Mesendoderm (in vitro differentiated cells): ENCODE data around the gene RAI14.
"Not testable (repeated sequence)": the region's sequence is repeated elsewhere in the genome, so short reads cannot be mapped to it uniquely, and the experiment has no call there.

Source experiments
- DNase-seq: peaks from one replicate; pipeline ENCODE4 v3.0.0; 2013
- H2AK5ac ChIP-seq: 2 replicates; pipeline ENCODE4 v1.6.1; 2013; ENCODE audit warnings: low read length, inconsistent platforms
- H2BK120ac ChIP-seq: 2 replicates; pipeline ENCODE4 v1.6.1; 2013; ENCODE audit warnings: low read depth, mild to moderate bottlenecking, low read length, moderate library complexity, mixed read lengths
- H2BK15ac ChIP-seq: replicated peaks from 2 replicates; pipeline ENCODE4 v1.6.1; 2013; ENCODE audit warnings: low read depth, mild to moderate bottlenecking, moderate library complexity
- H2BK5ac ChIP-seq: 2 replicates; pipeline ENCODE4 v1.6.1; 2013; ENCODE audit warnings: low read length, inconsistent platforms
- H3K18ac ChIP-seq: 2 replicates; pipeline ENCODE4 v1.6.1; 2013; ENCODE audit warnings: mild to moderate bottlenecking, low read length, mixed read lengths
- H3K23ac ChIP-seq: one replicate; pipeline ENCODE4 v1.6.1; 2013; ENCODE audit warnings: low read length
- H3K27ac ChIP-seq: 2 replicates; pipeline ENCODE4 v1.5.1; 2013; ENCODE audit warnings: low read depth, mild to moderate bottlenecking, inconsistent platforms, low read length, moderate library complexity
- H3K27me3 ChIP-seq: 2 replicates; pipeline ENCODE4 v1.6.1; 2013; ENCODE audit warnings: low read length, control low read depth, mild to moderate bottlenecking, inconsistent platforms; ENCODE audit not compliant: insufficient read depth, poor library complexity
- H3K36me3 ChIP-seq: 2 replicates; pipeline ENCODE4 v1.6.1; 2013; ENCODE audit warnings: low read length, inconsistent platforms; ENCODE audit not compliant: control insufficient read depth, insufficient read depth
- H3K4ac ChIP-seq: one replicate; pipeline ENCODE4 v1.6.1; 2013; ENCODE audit warnings: low read depth, mild to moderate bottlenecking, low read length, moderate library complexity
- H3K4me1 ChIP-seq: 2 replicates; pipeline ENCODE4 v1.6.1; 2013; ENCODE audit warnings: low read depth, low read length, inconsistent platforms; ENCODE audit not compliant: control insufficient read depth
- H3K4me2 ChIP-seq: 2 replicates; pipeline ENCODE4 v1.6.1; 2013; ENCODE audit warnings: low read length
- H3K4me3 ChIP-seq: 2 replicates; pipeline ENCODE4 v1.5.1; 2013; ENCODE audit warnings: mild to moderate bottlenecking, low read length
- H3K56ac ChIP-seq: one replicate; pipeline ENCODE4 v1.6.1; 2013; ENCODE audit warnings: low read length
- H3K79me1 ChIP-seq: 2 replicates; pipeline ENCODE4 v1.6.1; 2013; ENCODE audit warnings: low read length, inconsistent platforms
- H3K79me2 ChIP-seq: 2 replicates; pipeline ENCODE4 v1.6.1; 2013; ENCODE audit warnings: mild to moderate bottlenecking, low read length; ENCODE audit not compliant: control insufficient read depth, insufficient read depth
- H3K9ac ChIP-seq: 2 replicates; pipeline ENCODE4 v1.6.1; 2013; ENCODE audit warnings: low read length, inconsistent platforms
- H4K5ac ChIP-seq: one replicate; pipeline ENCODE4 v1.6.1; 2013; ENCODE audit warnings: low read length
- H4K8ac ChIP-seq: one replicate; pipeline ENCODE4 v1.6.1; 2013; ENCODE audit warnings: low read depth, mild to moderate bottlenecking, control low read depth, low read length, moderate library complexity
- WGBS: extraction: QIAGEN DNeasy Blood & Tissue Kit; methylation state at CpG from one replicate; pipeline ENCODE4 v1.1.7; 2013; ENCODE audit warnings: low lambda C conversion rate, missing lambda C conversion rate; ENCODE audit not compliant: insufficient coverage; ENCODE audit errors: extremely low coverage; 5-methylcytosine and 5-hydroxymethylcytosine counted together

Gene RAI14

DNA sequence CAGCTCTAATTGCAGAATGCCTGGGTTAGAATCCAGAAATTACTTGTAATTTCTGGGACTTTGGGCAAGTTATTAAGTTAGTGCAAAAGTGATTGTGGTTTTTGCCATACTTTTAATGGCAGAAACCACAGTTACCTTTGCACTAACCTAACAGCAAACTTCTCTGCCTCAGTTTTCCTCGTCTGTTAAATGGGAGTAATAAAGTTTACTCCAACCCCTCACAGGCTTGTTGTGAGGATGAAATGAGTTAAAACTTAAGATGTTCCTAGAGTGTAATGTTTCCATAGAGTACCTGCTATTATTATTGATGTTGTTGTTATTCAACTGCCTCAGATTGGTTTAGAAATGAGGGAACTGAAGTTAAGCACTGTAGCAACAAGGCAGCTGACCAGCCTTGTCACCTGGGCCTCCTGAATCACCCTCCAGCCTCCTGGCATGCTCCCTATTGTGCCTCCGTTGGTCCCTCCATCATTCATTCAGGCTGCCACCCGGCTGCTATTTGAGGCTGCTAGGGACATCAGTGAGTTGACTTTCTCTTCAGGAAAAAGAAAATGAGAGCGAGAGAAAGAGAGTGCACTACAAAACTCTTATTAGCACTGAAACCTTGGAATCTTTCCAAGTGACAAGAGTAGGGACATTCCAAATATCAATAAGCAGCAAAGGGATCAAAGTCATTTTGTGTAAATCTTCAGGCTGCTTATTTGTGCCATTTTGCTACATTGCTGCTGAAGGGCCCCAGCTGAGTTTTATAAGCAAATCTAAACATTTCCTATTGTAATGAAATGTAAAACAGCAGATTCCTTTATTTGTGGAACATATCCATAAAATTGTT is 116.4 kb downstream of the RAI14 start:
- Histone ChIP-seq H3K4ac (no peak overlapping the region), H3K56ac (no peak overlapping the region), H2AK5ac (no peak overlapping the region), H2BK15ac (no peak overlapping the region), H2BK120ac (no peak overlapping the region), H3K23ac (no peak overlapping the region), H3K36me3 (no peaks in the 10 kb centered on the region), H3K18ac (no peak overlapping the region), H3K4me3 (no peak overlapping the region), H2BK5ac (no peak overlapping the region), H3K9ac (no peak overlapping the region), H4K5ac (no peak overlapping the region), H3K79me1 (peaks cover 4% of the 10 kb centered on the region), H3K4me2 (no peak overlapping the region), H3K4me1 (no peaks in the 10 kb centered on the region), H3K27ac (no peak overlapping the region), H4K8ac (no peak overlapping the region), H3K27me3 (no peaks in the 10 kb centered on the region), H3K79me2 (no peaks in the 10 kb centered on the region)
- DNase-seq, result no peak
- WGBS, result no CpG with 5 or more reads among the region's 4 CpGs

DNA sequence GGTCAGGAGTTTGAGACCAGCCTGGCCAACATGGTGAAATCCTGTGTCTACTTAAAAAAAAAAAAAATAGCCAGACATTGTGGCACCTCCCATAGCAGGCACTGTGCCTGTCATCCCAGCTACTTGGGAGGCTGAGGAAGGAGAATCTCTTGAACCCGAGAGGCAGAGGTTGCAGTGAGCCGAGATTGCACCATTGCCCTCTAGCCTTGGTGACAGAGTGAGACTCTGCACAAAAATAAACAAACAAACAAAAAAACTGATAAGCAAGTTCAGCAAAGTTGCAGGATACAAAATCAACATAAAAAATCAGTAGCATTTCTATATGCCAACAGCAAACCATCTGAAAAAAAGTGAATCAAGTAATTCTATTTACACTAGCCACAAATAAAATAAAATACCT is 118.0 kb downstream of the RAI14 start:
- Histone ChIP-seq H3K4ac (no peak overlapping the region), H2BK120ac (no peak overlapping the region), H4K8ac (no peak overlapping the region), H3K56ac (no peak overlapping the region), H3K79me1 (peaks cover 4% of the 10 kb centered on the region), H2BK5ac (no peak overlapping the region), H3K27ac (no peak overlapping the region), H4K5ac (no peak overlapping the region), H2BK15ac (no peak overlapping the region), H3K79me2 (no peaks in the 10 kb centered on the region), H3K27me3 (no peaks in the 10 kb centered on the region), H3K4me3 (no peak overlapping the region), H3K4me2 (no peak overlapping the region), H3K4me1 (no peaks in the 10 kb centered on the region), H3K23ac (no peak overlapping the region), H3K18ac (no peak overlapping the region), H2AK5ac (no peak overlapping the region), H3K9ac (no peak overlapping the region), H3K36me3 (no peaks in the 10 kb centered on the region)
- WGBS, result no CpG with 5 or more reads among the region's 2 CpGs
- no peak for DNase-seq

DNA sequence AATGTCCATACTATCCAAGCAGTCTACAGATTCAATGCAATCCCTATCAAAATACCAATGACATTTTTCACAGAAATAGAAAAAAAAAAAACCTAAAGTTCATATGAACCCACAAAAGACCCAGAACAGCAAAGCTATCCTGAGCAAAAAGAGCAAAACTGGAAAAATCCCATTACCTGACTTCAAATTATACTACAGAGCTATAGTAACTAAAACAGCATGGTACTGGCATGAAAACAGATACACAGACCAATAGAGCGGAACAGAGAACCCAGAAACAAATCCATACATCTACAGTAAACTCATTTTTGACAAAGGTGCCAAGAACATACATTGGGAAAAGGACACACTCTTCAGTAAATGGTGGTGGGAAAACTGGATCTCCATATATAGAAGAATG is 118.5 kb downstream of the RAI14 start:
- not testable (repeated sequence) for H3K79me1 ChIP-seq, H3K4me3 ChIP-seq, H3K36me3 ChIP-seq, H3K56ac ChIP-seq, H2BK5ac ChIP-seq, H3K23ac ChIP-seq, H2AK5ac ChIP-seq, H3K4ac ChIP-seq, H4K5ac ChIP-seq, H3K79me2 ChIP-seq, H3K18ac ChIP-seq, H2BK15ac ChIP-seq, H4K8ac ChIP-seq, H2BK120ac ChIP-seq, DNase-seq, H3K9ac ChIP-seq, H3K27ac ChIP-seq, H3K27me3 ChIP-seq, H3K4me1 ChIP-seq, H3K4me2 ChIP-seq
- WGBS, result no CpG with 5 or more reads among the region's 1 CpG

DNA sequence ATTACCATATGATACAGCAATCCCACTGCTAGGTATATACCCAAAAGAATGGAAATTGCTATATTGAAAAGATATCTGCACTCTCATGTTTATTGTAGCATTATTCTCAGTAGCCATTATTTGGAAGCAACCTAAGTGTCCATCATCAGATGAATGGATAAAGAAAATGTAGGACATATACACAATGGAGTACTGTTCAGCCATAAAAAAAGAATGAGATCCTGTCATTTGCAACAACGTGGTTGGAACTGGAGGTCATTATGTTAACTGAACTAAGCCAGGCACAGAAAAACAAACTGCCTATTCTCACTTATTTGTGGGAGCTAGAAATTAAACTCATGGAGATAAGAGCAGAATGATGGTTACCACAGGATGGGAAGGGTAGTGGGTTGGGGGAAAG is 119.8 kb downstream of the RAI14 start:
- Histone ChIP-seq H3K27ac (no peak overlapping the region), H4K8ac (no peak overlapping the region), H3K56ac (no peak overlapping the region), H4K5ac (no peak overlapping the region), H3K9ac (no peak overlapping the region), H3K4me3 (no peak overlapping the region), H3K4ac (no peak overlapping the region), H3K79me2 (no peaks in the 10 kb centered on the region), H3K4me2 (no peak overlapping the region), H3K27me3 (no peaks in the 10 kb centered on the region), H3K23ac (no peak overlapping the region), H2AK5ac (no peak overlapping the region), H3K36me3 (no peaks in the 10 kb centered on the region), H2BK15ac (no peak overlapping the region), H3K79me1 (peaks cover 4% of the 10 kb centered on the region), H3K18ac (no peak overlapping the region), H3K4me1 (no peaks in the 10 kb centered on the region), H2BK5ac (no peak overlapping the region), H2BK120ac (no peak overlapping the region)
- no peak for DNase-seq
- no CpG with 5 or more reads among the region's 1 CpG for WGBS

DNA sequence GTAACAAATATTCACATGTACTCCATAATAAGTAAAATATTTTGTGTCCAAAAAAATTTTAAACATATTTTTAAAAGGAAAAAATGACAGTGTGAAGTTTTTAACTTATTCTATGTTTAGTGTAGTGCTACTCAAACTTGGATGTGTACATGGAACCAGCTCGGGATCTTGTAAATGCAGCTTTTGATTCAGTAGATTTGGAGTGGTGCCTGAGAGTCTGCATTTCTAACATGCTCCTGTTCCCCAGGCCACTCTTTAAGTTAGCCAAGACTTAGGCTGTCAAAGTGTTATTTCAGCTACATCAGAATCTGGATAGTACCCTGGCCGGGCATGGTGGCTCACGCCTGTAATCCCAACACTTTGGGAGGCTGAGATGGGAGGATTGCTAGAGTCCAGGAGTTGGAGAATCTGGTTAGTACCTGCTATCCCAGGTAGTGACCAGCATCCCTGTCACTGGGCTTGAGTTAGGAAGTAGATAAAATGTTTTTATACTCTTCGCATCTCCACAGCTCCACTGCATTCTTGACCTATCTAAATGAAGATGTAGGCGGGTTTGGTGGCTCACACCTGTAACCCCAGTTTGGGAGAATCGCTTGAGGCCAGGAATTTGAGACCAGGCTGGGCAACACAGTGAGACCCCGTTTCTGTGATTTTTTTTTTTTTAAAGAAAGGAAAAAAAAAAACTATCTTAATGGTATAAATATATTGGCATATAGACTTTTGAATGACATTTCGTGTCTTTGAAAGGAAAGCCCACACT is 122.1 kb downstream of the RAI14 start:
- no peak overlapping the region for H3K23ac ChIP-seq
- H2BK120ac ChIP-seq, result no peak overlapping the region
- no peak overlapping the region for H2BK15ac ChIP-seq
- no peaks in the 10 kb centered on the region for H3K27me3 ChIP-seq
- H3K18ac ChIP-seq, result no peak overlapping the region
- H2BK5ac ChIP-seq, result no peak overlapping the region
- H3K4me3 ChIP-seq, result no peak overlapping the region
- no peaks in the 10 kb centered on the region for H3K4me1 ChIP-seq
- H3K79me2 ChIP-seq, result no peaks in the 10 kb centered on the region
- no peak overlapping the region for H4K8ac ChIP-seq
- H3K4me2 ChIP-seq, result no peak overlapping the region
- no peak overlapping the region for H3K56ac ChIP-seq
- DNase-seq, result no peak
- no peak overlapping the region for H3K27ac ChIP-seq
- H3K4ac ChIP-seq, result no peak overlapping the region
- H2AK5ac ChIP-seq, result no peak overlapping the region
- H3K9ac ChIP-seq, result no peak overlapping the region
- H3K79me1 ChIP-seq, result no peaks in the 10 kb centered on the region
- no peak overlapping the region for H4K5ac ChIP-seq
- no CpG with 5 or more reads among the region's 8 CpGs for WGBS
- no peaks in the 10 kb centered on the region for H3K36me3 ChIP-seq
